HS-5 (cell line): ENCODE data around the gene ZNF460.

Experiments used
- DNase-seq: peaks from one replicate; pipeline ENCODE4 v3.0.0-alpha.2; 2012; ENCODE audit warnings: low read depth

The ZNF460 gene

DNA sequence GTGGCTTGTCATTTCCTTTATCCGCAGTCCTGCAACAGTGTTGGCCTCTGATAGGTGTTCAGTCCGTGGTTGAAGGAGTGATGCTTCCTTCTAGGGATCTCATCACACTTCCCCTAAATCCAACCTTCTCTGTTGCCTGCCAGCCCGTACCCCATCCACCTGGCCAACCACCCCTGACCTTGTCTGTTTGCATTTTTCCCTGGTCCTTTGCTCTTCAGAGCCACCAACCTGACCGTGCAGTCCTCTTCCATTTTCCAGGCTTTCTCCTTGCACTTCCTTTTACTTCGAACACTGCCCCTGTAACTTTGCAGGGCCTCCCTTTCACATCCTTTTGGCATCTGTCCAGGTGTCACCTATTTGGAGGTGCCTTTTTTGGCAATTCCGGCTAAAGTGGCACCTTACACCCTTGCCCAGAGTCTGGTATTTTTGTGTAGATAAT lies 696 bp downstream of the ZNF460 start:
- no peak for DNase-seq

DNA sequence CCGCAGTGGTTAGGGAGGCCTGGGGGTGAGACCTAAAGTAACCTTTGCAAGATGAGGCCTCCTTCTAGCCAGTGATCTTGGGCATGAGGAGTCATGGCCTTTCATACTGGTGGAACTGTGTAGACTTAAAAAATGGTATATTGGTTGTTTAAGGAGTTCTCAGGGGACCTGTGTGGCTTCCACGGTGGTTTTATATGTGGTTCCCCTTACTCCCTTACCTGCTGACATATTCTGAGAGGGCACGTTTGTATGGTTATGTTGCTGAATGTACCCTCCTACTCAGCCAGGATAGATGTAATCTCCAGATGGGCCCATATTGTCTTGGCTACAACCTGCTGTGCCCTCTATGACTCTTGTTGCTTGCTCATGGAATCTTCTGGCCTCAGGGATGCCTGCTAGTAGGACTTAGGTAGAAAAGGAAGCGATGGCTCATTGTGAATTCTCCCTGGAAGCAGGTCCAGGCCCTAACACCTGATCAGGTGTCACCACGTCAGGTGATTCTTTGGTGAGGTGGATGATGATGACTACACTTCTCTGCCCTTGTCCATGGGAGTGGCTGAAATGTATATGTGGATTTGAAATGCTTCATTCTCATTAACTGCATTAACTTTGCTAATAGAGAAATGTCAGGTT lies 1.8 kb downstream of the ZNF460 start:
- no peak for DNase-seq

- no peak for DNase-seq
Measured at GRCh38 chr19:57288373-57288772, 8.1 kb downstream of the ZNF460 start.

- DNase-seq, result no peak
Measured at GRCh38 chr19:57290970-57291369, 10.7 kb downstream of the ZNF460 start.

- DNase-seq, result no peak
Measured at GRCh38 chr19:57292547-57292946, 12.3 kb downstream of the ZNF460 start.

GRCh38 chr19:57293719-57294118 lies 13.4 kb downstream of the ZNF460 start:
- DNase-seq, result no peak

- peak; percentile 82 for DNase-seq
Measured at GRCh38 chr19:57302020-57302465, 21.8 kb downstream of the ZNF460 start.

DNA sequence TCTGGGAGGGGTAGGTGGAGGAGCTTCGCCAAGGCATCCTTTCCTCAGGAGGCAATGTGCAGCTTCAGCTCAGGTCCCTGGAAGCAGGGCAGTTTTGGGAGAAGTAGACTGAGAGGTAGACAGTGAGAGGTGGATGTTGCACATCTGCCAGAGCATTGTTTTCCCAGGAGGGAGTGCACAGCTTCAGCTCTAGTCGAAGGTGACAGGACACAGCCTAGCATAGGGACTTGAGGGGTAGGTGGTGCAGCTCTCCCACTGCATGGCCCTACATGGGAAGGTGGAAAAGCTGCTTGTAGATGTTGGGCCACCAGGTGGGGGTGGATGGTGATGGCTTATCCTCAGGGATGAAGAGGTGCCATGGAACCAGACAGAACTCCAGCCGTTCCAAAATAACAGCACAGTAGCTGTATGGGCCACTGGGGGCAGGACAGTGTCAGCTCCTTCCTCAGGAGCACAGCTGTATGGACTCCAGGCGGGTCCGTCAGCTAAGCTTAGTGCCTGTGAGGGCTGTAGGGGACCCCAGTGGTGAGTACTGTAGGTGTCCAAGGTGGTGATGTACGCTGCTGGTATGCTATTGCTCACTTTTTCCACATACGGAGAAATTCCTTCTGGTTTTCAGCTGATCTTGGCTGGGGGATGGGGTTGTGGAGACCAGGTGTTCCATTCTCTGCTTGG lies 22.6 kb downstream of the ZNF460 start:
- no peak for DNase-seq

DNA sequence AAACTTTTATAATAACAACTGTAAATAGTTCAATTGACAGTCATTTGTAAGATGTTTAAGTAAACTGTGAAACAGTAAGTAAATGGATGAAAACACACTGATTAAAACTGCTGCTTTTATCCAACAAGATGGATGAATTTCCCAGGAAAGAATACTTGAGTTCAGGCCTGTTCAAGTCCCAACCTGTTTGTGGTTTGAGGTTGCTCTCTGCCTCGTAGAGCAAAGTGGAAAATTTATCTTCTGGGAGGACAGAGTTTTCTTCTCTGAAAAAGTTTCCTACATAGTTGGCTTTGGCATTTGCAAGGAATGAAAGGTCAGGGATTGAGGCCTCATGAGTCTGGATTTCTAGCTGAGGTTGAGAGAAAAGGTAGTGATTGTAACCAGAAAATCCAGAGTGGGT lies 24.8 kb downstream of the ZNF460 start:
- DNase-seq, result no peak

DNA sequence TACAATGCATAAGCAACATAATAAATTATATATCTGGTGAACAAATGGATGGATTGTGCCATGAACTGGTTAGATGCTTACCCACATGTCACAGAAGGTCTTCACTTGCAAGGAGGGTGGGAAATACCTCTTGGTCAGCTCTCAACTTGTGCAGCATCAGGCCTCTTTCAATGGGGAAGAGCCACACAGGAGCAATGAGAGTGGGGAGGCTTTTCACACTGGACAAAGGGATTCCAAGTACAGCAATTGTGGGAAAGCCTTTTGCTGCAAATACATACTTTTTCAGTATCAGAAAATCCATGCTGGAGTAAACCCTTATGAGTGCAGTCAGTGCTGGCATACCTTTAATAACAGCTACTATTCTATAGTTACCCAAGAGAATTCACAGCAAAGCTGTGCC lies 28.2 kb downstream of the ZNF460 start:
- DNase-seq, result no peak

DNA sequence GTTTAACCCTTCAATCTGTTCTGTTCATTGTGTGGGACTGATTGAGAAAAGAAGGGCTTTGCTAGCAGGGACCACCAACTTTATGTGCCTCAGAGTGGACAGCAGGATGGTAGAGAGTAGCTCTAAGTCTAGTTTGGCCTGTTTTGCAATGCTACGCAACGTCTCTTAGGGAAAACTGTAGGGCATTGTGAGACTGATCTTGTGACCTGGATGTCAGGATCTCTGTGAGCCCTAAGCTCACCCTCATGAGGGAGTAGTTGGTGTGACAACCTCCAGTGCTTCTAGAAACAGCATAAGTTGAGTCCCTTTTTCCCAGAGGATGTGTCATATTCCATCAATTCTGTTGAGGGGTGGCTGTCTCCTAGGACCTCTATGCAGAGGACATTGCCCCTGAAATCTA lies 30.5 kb downstream of the ZNF460 start:
- no peak for DNase-seq

GRCh38 chr19:57314146-57314545 lies 33.9 kb downstream of the ZNF460 start:
- DNase-seq, result no peak

DNA sequence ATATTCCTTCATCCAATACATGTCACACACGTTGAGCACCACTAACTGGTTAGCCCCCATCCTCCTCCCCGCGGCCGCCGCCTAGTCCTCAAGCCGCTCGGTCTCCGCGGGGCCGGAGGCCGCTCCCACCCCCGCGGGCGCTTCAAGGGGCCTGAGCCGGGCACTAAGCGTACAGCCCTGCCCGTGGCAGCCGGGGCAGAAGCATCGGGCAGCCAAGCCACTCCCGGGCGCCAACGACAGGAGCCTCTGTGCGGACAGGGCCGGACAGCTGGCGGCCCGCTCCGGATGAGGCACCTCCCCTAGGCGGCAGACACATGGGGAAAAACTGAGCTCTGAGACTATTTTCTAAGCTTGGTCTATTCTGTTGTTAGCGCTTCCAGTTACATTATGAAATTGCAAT lies 37.2 kb downstream of the ZNF460 start:
- DNase-seq, result no peak

- no peak for DNase-seq
Measured at GRCh38 chr19:57319869-57320179, 39.5 kb downstream of the ZNF460 start.

- DNase-seq, result peak; percentile 78
Measured at GRCh38 chr19:57320180-57321084, 40.1 kb downstream of the ZNF460 start, which contains the start of gene ZNF543. ZNF543 (plus strand) TSS chr19:57320472; CDS start chr19:57320854, 382 bp downstream.

DNA sequence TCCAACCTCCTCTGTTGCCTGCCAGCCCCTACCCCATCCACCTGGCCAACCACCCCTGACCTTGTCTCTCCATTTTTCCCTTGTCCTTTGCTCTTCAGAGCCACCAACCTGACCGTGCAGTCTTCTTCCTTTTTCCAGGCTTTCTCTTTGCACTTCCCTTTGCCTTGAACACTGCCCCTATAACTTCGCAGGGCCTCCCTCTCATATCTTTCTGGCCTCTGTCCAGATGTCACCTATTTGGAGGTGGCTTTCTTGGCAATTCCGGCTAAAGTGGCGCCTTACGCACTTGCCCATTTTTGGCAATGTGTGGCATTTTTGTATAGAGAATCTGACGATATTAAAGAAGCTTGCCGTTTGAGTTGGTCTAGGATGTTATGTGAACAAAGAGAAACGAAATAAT lies 40.8 kb downstream of the ZNF460 start:
- no peak for DNase-seq

DNA sequence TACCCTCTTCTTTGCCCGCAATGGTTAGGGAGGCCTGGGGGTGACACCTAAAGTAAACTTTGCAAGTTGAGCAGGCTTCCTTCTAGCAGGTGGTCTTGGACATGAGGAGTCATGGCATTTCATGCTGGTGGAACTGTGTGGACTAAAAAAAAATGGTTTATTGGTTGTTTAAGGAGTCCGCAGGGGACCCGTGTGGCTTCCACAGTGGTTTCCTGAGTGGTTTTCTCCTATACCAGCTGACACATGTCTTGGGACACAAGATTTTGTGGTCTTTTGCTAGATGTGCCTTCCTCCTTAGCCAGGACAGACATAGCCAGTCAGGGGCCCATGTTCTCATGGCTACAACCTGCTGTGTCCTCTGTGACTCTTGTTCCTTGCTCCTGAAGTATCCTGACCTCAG lies 41.5 kb downstream of the ZNF460 start:
- DNase-seq, result no peak

GRCh38 chr19:57324992-57325391 lies 44.7 kb downstream of the ZNF460 start:
- no peak for DNase-seq

- no peak for DNase-seq
Measured at GRCh38 chr19:57327993-57328392, 47.7 kb downstream of the ZNF460 start.

DNA sequence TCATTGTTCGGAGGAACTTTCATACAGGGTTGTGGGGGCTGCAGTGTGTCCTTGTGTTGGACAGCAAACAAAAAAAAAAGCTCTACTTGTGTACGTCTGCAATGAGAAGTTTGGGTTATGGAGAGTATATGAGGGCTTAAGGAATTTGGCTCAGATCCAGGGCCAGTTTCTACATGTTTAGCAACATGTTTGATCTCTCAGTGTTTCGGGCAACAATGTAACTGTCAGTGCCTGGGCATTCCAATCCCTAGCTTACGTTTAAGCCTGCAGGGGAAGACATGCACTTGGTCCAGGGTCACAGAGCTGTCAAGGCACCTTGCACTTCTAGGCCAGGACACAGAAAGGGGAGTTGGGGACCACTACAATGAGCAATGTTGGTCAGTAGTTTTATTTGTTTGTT lies 53.9 kb downstream of the ZNF460 start:
- no peak for DNase-seq

DNA sequence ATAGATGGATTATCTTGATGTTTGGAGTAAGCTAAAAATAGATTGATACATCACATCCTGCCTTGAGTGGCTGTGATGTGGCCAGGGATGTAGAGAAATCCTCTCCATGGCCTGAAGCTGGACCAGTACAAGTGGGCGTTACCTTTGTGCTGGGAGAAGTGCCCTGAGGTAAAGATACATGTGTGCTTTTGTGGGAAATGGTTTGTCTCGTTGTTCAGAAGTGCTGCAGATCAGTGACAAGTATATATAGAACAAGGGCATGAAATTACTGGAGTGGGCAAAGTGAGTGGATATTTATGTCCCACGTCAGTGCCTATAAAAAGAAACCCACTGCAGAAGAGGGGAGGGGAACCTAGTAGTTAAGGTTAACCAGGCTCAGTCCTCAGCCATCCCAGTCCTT lies 58.6 kb downstream of the ZNF460 start:
- no peak for DNase-seq

- DNase-seq, result no peak
Measured at GRCh38 chr19:57342582-57342981, 62.3 kb downstream of the ZNF460 start.
